ENCODE data around the gene OR5AR1. TPM values are rescaled to one million over a fixed set of nuclear protein-coding genes. Genes with fewer than 3 reads are reported as not detected.
"Not testable (repeated sequence)": the region's sequence is repeated elsewhere in the genome, so short reads cannot be mapped to it uniquely, and the experiment has no call there.

The OR5AR1 gene
- total RNA-seq: not detected in 2 replicates
- polyA plus RNA-seq (2012): not detected

DNA sequence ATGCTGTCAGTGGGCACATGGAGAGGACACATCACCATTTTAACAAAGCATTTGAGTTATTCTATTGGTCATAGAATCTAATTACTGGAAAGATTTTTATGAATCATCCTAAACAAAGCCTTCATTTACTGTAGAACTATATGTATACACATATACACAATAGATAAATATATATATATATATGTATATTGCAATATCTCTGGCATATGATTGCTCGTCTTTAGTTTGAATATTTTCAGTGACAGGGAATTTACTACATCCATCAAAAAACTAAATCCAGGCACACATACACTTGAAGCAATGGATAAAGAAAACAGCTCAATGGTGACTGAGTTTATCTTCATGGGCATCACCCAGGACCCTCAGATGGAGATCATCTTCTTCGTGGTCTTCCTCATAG lies at the start of gene OR5AR1:
Gene OR5AR1, plus strand, starts transcription at position 301 of the 400 bp plus-strand sequence. Its CDS starts 0 bp downstream, at position 301.
- no peak for DNase-seq (ENCODE audit: low read depth)

GRCh38 chr11:56624661-56625110 lies 38.8 kb upstream of the OR5AR1 start:
- peak; percentile 22 for DNase-seq (ENCODE audit: low read depth)

DNA sequence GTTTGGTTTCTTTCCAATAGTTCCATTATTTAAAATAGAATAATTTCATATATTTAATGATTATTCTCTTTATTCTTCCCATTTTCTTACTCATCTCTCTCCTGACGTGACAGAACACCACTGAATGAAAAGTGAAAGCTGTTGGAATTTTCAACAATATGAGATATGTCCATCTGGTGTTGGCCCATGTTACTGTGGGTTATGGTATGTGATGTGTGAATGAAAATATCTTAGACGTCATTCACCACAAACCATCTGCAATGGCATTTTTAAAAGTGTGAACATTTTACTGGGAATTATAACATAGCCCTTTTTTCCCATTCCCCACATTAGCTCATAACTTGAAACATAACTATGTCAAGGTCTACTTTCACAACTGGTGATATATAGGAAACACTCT lies 37.5 kb upstream of the OR5AR1 start:
- DNase-seq (ENCODE audit: low read depth): no peak

- DNase-seq (ENCODE audit: low read depth): no peak
Observed at GRCh38 chr11:56632329-56632728, 31.2 kb upstream of the OR5AR1 start.

- no peak for DNase-seq (ENCODE audit: low read depth)
Observed at GRCh38 chr11:56636861-56637260, 26.6 kb upstream of the OR5AR1 start.

DNA sequence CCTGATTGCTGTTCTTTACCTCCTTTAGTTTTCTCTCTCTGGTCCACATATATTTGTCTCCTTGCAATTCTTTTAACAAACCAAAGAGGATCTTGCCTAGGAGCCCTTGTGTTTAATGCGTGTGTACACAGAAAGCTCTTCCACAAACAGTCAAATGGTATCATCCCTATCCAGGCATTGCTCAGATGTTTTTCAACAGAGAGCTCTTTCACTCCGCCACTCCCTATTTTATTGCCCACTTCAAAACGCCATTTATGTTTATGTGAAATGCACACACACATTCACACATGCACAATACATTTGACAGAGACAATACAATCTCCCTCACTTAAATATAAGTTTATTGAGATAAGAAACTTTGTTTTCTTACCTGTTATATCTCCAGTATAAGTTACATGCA lies 26.0 kb upstream of the OR5AR1 start:
- no peak for DNase-seq (ENCODE audit: low read depth)

- DNase-seq (ENCODE audit: low read depth): no peak
Observed at GRCh38 chr11:56642339-56642738, 21.1 kb upstream of the OR5AR1 start, which contains the start of gene OR5AP2. OR5AP2 (minus strand) TSS chr11:56642439; CDS start chr11:56642439, 0 bp downstream.

DNA sequence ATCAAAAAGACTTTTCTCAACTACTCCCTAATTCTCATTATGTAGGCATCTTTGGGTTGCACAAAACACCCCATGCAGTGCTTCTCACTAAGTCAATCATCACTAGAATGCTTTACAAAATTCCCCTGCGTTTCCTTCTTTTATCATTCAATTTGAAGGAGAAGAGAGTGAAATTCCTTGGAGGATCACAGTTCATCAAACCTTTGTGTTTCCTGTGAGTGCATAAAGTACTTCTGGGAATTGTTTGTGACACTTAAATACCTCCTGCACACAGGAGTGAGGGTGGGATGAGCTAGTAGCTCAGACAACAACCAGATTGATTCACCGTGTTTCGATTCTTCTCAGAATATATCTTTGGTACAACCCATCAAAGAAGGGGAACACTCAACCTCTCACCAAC lies 3.7 kb upstream of the OR5AR1 start:
- DNase-seq (ENCODE audit: low read depth): no peak

GRCh38 chr11:56670984-56671383 lies 7.5 kb downstream of the OR5AR1 start:
- DNase-seq (ENCODE audit: low read depth): no peak

DNA sequence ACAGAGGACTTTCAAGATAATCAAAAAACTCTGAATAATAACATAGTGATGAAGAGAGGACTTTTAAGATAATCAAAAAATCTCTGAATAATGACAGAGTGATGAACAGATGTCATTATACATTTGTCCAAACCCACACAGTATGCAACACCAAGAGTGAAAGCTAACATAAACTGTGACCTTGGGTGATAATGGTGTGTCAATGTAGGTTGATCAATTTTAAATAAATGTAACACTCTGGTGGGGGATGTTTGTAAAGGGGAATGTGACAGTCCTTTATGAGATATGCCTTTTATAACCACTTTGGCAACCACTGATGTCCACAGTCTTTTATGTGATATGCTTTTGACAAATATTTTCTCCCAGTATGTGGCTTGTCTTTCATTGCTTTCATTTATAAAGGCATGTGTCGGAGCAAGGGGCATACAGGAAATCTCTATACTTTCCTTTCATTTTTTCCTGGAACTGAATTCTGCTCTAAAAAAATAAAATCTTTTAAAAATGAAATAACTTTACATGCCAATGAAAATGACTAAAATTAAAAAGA lies 25.1 kb downstream of the OR5AR1 start:
- no peak for DNase-seq (ENCODE audit: low read depth)

GRCh38 chr11:56691179-56691578 lies 27.7 kb downstream of the OR5AR1 start:
- not testable (repeated sequence) for DNase-seq (ENCODE audit: low read depth)

DNA sequence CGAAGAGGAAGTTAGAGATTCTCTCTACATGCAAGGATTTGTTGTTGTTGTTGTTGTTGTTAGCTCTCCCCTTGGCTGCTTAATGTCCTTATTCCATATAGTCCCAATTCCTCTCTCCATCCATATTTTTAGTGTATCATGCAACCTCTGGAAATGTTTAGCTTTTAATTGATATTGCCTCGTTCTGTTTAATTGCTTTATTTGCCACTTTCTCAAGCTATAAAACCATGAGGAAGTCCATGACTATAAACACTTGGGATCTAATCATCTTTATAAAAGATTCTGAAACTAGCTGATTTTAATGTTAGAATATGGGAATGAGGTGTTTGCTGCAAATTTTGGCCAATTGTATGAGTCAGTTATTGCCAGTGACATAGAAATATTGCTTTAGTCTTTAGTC lies 29.9 kb downstream of the OR5AR1 start:
- DNase-seq (ENCODE audit: low read depth): no peak

DNA sequence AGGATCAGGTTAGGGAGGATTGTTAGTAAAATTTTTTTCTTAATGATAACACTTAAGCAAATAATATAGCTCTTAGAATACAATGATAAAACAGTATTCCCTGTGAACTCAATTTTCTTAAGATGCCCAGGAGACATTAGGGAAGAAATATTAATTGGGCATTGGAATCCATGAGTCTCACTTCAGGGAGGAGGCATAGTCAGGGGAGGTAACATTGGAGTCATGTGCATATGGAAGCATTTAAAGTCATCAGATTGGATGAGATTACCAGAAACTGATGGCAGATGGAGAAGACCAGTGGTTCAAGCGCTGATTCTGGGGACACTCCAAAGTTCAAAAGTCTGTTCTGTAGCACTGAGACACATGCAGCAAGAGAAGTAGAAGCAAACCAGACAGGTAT lies 35.3 kb downstream of the OR5AR1 start, which contains the start of gene OR9G1:
Gene OR9G1, plus strand, starts transcription at position 301 of the 400 bp plus-strand sequence. CDS start 1,293 bp downstream, outside the sequence.
- no peak for DNase-seq (ENCODE audit: low read depth)

- no peak for DNase-seq (ENCODE audit: low read depth)
Observed at GRCh38 chr11:56700242-56700913, 36.9 kb downstream of the OR5AR1 start.

DNA sequence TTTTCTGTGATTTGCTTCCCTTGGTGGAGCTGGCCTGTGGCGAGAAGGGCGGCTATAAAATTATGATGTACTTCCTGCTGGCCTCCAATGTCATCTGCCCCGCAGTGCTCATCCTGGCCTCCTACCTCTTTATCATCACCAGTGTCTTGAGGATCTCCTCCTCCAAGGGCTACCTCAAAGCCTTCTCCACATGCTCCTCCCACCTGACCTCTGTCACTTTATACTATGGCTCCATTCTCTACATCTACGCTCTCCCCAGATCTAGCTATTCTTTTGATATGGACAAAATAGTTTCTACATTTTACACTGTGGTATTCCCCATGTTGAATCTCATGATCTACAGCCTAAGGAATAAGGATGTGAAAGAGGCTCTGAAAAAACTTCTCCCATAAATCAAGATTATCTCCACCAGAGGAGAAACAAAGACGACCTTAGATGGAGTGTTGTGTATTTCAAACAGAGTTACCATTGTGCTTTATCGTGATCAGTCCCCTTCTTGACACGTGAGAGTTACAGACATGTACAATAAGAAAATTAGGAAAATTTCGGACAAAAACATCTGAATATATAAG lies 37.5 kb downstream of the OR5AR1 start:
- no peak for DNase-seq (ENCODE audit: low read depth)

GRCh38 chr11:56705784-56706396 lies 42.4 kb downstream of the OR5AR1 start:
- DNase-seq (ENCODE audit: low read depth): no peak

GRCh38 chr11:56706486-56706885 lies 43.0 kb downstream of the OR5AR1 start:
- DNase-seq (ENCODE audit: low read depth): no peak

- DNase-seq (ENCODE audit: low read depth): no peak
Observed at GRCh38 chr11:56714206-56714605, 50.7 kb downstream of the OR5AR1 start.

Data from myocyte (in vitro differentiated cells).